Activated T-helper 17 cell treated with anti-CD3 and anti-CD28 coated beads, Interleukin-2, amount 50 U/mL, for 72 hours (primary cell): ENCODE data around the gene ADGRL1. TPM values are rescaled to one million over a fixed set of nuclear protein-coding genes. Genes with fewer than 3 reads are reported as not detected.
"Not testable (repeated sequence)": the region's sequence is repeated elsewhere in the genome, so short reads cannot be mapped to it uniquely, and the experiment has no call there.

ENCODE experiments used
- ATAC-seq: fragments of 150-1000 bp; cut with Tn5 transposase; replicated peaks from 2 replicates; pipeline ENCODE4 v1.10.0; 2021; ENCODE audit warnings: mild to moderate bottlenecking, moderate library complexity
- H3K27ac Mint-ChIP-seq: one replicate; pipeline ENCODE4 v1.8.0; 2022; ENCODE audit warnings: mixed read lengths
- H3K27me3 Mint-ChIP-seq: one replicate; pipeline ENCODE4 v1.8.0; 2022; ENCODE audit warnings: mixed read lengths
- H3K36me3 Mint-ChIP-seq: one replicate; pipeline ENCODE4 v1.8.0; 2022; ENCODE audit warnings: low read depth, mild to moderate bottlenecking, mixed read lengths
- H3K4me1 Mint-ChIP-seq: one replicate; pipeline ENCODE4 v1.8.0; 2022; ENCODE audit warnings: mixed read lengths
- H3K4me3 Mint-ChIP-seq: one replicate; pipeline ENCODE4 v1.8.0; 2022; ENCODE audit warnings: mild to moderate bottlenecking, mixed read lengths
- H3K9me3 Mint-ChIP-seq: one replicate; pipeline ENCODE4 v1.8.0; 2022; ENCODE audit warnings: mixed read lengths
- total RNA-seq, 2 donors: library from RNA; stranded (reverse); gene quantifications; one replicate each; pipeline ENCODE4 v1.2.3, GENCODE V29; 2022

ADGRL1 gene
- total RNA-seq, 2 donors from 2014 or later, result 3.9 to 8.4 TPM

DNA sequence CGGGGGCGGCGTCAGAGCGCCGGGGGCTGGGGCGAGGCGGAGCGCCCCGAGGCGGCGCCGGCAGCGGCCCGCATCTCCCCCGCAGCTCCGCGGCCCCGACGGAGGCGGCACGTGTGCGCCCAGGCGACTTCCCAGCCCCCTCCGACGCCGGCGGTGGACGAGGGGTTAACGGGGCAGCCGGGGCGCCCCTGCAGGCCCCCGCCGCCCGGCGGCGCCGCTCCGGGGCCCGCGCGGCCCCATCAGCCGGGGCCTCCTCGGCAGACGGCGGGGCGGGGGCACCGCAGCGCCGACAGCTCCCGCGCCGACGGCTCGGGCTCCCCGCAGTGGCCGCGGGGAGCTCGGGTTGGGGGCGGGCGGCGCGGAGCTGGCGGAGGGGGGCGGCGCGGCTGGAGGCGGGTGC lies 339 bp upstream of the ADGRL1 start:
- not testable (repeated sequence) for H3K27ac Mint-ChIP-seq, H3K27me3 Mint-ChIP-seq, H3K9me3 Mint-ChIP-seq, H3K36me3 Mint-ChIP-seq, H3K4me1 Mint-ChIP-seq
- H3K4me3 Mint-ChIP-seq, result peak overlapping the region; percentile 37
- peak; percentile 20 for ATAC-seq

DNA sequence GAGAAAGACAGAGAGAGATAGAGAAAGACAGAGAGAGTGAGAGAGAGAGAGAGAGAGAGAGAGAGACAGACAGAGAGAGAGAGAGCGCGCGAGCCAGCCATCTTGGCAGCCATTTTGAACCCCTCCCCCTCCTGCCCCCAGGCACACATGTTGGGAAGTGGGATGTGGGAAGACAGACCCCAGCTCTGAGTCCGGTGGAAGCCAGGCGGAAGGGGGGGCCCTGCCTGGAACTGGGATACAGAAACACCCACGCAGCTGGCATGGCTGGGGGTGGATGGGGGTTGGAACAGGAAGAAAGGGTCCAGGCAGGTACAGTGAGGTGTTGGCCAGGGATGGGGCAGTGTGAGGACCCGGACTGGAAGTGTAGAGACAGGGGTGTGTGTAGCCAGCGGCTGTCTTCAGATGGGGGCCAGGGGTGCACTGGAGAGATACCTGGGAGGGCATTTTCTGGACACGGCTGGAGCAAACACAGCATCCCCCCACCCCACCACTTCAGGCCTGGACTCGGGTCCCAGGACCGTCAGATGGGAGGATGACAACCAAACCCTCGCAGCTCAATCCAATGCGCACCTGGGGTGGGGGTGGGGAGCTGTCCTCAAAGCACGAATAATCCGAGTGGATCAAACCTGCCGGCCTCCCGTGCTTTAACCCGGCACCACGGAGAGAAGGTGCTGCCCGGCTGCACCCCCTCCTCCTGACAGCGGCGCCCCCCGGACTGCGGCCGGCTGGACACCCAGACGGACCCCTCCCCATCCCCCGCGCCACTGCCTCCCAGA lies 1.1 kb downstream of the ADGRL1 start:
- peak overlapping the region; percentile 84 for H3K4me3 Mint-ChIP-seq

DNA sequence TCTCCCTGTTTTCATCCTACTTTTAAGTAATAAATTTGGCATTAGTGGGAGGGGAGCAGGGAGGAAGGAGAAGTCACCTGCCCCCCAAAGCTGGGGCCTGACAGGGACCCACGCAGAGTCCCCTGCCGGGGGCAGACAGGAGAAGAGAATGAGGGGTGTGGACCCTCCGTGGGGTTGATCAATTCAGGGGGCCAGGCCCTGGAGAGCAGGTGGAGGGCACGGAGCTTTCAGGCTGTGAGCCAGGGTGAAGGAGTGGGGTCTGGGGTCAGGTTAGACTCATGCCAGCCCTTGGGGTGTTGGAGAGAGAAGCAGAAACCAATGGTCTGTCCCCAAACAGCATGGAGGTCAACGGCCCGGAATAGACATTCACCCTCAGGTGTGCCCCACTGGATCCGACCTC lies 1.8 kb downstream of the ADGRL1 start:
- not testable (repeated sequence) for H3K36me3 Mint-ChIP-seq, H3K27me3 Mint-ChIP-seq, ATAC-seq, H3K4me1 Mint-ChIP-seq, H3K9me3 Mint-ChIP-seq
- H3K4me3 Mint-ChIP-seq, result peak overlapping the region; percentile 84
- peak overlapping the region; percentile 87 for H3K27ac Mint-ChIP-seq

More for the DNA sequence above, 1.1 kb downstream of the ADGRL1 start:
- ATAC-seq, H3K27me3 Mint-ChIP-seq, H3K9me3 Mint-ChIP-seq, H3K36me3 Mint-ChIP-seq, H3K4me1 Mint-ChIP-seq: not testable (repeated sequence)
- peak overlapping the region; percentile 87 for H3K27ac Mint-ChIP-seq

DNA sequence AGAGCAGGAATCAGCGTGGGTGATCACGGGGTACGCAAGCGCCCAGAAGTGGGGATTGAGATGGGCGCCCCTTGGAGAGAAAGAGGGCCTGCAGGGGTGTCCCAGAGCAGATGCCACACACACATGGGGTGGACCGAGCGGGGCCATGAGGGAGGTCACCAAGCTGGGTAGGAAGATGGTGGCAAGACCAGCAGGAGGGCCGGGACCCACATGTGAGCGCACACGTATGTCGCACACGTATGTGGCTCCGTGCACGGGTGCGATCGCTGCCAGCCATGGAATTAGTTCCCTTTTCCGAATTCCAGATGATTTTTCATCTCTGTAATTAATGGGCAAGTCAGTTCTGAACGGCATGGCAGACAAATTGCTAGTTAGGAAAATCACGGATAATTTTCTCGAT lies 2.2 kb downstream of the ADGRL1 start:
- H3K27me3 Mint-ChIP-seq, ATAC-seq, H3K9me3 Mint-ChIP-seq, H3K36me3 Mint-ChIP-seq, H3K4me1 Mint-ChIP-seq: not testable (repeated sequence)
- peak overlapping the region; percentile 84 for H3K4me3 Mint-ChIP-seq
- peak overlapping the region; percentile 87 for H3K27ac Mint-ChIP-seq

DNA sequence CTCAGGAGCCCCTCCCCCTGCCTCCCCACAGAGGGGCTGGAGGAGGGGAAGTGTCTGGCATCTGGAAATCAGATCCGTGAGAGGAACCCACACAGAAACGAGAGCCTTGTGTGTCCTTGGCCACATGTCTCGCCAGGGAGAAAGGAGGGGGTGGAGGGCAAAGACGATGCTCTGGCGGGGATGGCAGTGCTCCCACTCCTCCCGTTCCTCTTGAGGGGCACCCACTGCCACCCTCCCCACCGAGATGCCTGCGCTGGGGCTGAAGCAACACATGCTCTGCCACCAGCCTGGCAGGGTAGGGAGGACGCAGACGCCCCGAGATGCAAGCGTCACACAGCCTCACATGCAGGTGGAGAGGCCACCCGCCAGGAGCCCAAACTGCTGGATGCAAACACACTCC lies 2.8 kb downstream of the ADGRL1 start:
- ATAC-seq, result no peak
- Mint-ChIP-seq H3K27ac (no peak overlapping the region), H3K4me3 (peak overlapping the region; percentile 84), H3K9me3 (no peaks in the 10 kb centered on the region), H3K27me3 (peaks cover 4% of the 10 kb centered on the region), H3K4me1 (peaks cover 10% of the 10 kb centered on the region), H3K36me3 (no peaks in the 10 kb centered on the region)

DNA sequence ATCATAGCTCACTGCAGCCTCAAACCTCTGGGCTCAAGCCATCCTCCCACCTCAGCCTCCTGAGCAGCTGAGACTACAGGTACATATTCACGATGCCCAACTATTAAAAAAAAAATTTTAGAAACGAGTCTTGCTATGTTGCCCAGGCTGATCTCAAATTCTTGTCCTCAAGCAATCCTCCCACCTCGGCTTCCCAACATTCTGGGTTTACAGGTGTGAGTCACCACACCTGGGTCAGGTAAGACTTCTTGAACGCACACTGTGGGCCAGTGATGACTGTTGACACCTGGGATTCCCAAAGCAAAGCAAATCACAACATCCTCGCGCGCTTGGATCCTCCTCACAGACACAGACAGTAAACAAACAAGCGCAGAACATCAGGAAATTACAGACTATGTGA lies 4.5 kb downstream of the ADGRL1 start:
- not testable (repeated sequence) for H3K9me3 Mint-ChIP-seq, H3K27ac Mint-ChIP-seq, ATAC-seq, H3K4me3 Mint-ChIP-seq, H3K27me3 Mint-ChIP-seq, H3K36me3 Mint-ChIP-seq
- peaks cover 17% of the 10 kb centered on the region for H3K4me1 Mint-ChIP-seq

DNA sequence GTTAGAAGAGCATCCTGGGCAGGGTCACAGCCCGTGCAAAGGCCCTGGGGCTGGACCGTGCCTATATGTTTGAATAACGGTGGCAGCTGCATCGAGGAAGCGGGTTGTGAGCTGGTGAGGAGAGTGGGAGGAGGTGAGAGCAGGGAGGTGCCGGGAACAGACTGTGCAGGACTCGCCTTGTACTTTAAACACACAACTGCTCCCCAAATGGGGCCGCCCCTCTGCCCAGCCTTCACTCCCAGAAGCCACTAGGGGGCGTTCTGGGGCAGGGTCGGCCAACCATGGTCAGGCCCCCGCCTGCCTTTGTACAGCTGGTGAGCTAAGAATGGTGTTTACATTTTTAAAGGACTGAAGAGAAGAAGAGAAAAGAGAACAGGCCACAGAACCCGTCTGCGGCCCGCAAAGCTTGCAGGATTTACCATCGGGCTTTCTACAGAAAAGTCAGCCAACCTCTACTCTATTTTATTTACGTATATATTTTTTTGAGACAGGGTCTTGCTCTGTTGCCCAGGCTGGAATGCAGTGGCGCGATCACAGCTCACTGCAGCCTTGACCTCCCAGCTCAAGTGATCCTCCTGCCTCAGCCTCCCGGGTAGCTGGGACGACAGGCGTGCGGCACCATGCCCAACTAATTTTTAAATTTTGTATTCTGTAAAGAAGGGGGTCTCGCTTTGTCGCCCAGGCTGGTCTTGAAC lies 5.7 kb downstream of the ADGRL1 start:
- not testable (repeated sequence) for H3K27me3 Mint-ChIP-seq

DNA sequence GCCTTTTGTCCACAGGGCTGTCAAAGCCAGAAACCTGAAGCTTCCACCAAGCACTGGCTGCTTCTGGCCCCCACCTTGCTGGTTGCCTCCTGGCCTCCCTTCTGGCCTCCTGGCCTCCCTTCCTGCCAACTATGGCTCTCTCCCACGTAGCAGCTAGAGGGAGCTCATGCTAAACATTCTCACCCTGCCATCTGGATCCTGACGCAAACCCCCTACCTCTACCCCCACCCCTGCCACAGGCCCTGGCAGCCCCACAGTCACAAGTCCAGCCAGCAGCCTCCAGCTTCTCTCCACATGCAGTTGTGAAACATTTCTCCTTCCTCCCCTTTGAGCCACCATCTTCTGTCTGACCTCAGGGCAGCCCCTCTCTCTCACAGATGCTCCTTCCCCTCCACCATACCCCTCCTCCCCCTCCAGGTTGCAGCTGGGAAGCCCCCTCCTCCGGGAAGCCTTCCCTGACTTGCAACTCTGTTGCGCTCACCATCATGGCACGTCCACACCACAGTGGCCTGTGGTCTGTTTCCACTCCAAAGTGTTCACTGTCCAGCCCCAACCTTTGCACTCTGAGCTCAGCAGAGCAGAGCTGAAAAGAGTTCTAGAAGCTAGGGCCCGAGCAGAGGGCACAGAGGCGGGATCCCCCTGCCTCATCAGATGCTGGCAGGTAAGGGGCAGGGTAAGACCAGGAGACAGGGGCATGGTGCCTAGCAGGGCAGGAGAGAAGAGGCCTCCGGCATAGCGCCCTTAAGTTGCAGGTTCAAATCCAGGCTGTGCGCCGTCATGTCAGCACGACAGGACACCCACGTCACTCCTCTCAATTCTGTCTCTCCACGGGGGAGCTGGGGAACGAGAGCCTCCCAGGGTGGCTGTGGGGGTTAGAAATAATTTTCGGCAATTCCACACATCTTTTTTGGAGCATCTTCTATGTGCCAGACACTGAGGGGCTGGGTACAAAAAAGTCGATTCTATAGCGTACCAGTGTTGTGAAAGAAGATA lies 7.3 kb downstream of the ADGRL1 start:
- Mint-ChIP-seq H3K27ac (no peak overlapping the region), H3K4me3 (no peak overlapping the region), H3K9me3 (no peaks in the 10 kb centered on the region), H3K36me3 (no peaks in the 10 kb centered on the region), H3K4me1 (peaks cover 17% of the 10 kb centered on the region), H3K27me3 (no peaks in the 10 kb centered on the region)
- no peak for ATAC-seq

More for the DNA sequence above, 5.7 kb downstream of the ADGRL1 start:
- not testable (repeated sequence) for H3K36me3 Mint-ChIP-seq, H3K27ac Mint-ChIP-seq, H3K4me3 Mint-ChIP-seq, H3K9me3 Mint-ChIP-seq
- peak; percentile 75 for ATAC-seq
- peaks cover 23% of the 10 kb centered on the region for H3K4me1 Mint-ChIP-seq

DNA sequence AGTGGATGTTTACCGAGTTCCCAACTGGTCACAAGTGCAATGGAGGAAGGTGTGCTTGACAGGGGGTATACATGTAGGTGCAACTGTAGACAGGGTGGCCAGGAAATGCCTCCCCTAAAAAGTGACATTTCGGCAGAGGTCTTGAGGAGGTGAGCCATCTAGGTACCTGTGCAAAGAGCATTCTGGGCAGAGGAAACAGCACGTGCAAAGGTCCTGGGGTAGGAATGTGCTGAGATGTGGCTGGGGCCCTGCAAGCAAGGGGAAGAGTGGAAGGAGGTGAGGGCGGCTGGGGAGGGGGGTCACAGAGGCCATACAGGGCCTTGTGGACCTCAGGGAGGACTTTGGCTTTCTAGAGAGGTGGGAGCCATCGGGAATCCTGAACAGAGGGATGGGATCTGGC lies 8.1 kb downstream of the ADGRL1 start:
- peaks cover 17% of the 10 kb centered on the region for H3K4me1 Mint-ChIP-seq
- no peak overlapping the region for H3K4me3 Mint-ChIP-seq
- no peak overlapping the region for H3K27ac Mint-ChIP-seq
- no peaks in the 10 kb centered on the region for H3K27me3 Mint-ChIP-seq
- ATAC-seq, result no peak
- H3K9me3 Mint-ChIP-seq, result no peaks in the 10 kb centered on the region
- no peaks in the 10 kb centered on the region for H3K36me3 Mint-ChIP-seq

DNA sequence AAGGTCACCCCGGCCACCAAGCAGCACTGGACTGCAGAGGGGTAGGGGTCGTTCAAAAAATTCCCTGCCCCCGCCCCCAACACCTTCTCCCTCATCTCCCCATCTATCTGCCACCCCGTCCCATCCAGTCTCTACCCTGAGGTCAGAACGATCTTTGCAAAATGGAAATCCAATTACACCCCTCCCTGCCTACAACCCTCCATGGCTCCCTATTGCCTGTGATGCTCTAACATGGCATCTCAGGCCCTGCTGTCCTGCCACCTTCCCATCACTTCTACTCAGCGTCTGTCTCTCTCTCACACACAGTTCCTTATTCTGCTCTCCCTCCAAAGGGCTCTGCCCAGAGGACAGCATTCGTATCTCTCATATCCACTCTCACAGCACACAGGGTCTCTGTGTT lies 8.7 kb downstream of the ADGRL1 start:
- not testable (repeated sequence) for ATAC-seq, H3K9me3 Mint-ChIP-seq, H3K27ac Mint-ChIP-seq, H3K36me3 Mint-ChIP-seq, H3K27me3 Mint-ChIP-seq, H3K4me3 Mint-ChIP-seq
- H3K4me1 Mint-ChIP-seq, result peaks cover 17% of the 10 kb centered on the region

DNA sequence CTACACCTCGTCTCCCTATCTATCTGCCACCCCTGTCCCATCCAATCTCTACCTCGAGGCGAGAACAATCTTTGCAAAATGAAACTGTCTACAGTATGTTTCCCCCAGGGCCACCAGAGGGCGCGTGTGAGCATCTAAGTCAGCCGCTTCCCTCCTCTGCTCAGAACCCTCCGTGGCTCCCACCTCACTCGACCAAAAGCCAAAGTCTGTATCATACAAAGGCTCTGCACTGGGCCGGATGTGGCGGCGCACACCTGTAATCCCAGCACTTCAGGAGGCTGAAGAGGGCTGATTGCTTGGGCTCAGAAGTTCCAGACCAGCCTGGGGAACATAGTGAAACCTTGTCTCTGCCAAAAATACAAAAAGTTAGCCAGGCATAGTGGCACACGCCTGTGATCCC lies 9.9 kb downstream of the ADGRL1 start:
- not testable (repeated sequence) for H3K9me3 Mint-ChIP-seq, H3K27me3 Mint-ChIP-seq, H3K36me3 Mint-ChIP-seq
- Mint-ChIP-seq H3K4me3 (peak overlapping the region; percentile 72), H3K27ac (peak overlapping the region; percentile 85), H3K4me1 (peaks cover 19% of the 10 kb centered on the region)
- ATAC-seq, result peak; percentile 92

DNA sequence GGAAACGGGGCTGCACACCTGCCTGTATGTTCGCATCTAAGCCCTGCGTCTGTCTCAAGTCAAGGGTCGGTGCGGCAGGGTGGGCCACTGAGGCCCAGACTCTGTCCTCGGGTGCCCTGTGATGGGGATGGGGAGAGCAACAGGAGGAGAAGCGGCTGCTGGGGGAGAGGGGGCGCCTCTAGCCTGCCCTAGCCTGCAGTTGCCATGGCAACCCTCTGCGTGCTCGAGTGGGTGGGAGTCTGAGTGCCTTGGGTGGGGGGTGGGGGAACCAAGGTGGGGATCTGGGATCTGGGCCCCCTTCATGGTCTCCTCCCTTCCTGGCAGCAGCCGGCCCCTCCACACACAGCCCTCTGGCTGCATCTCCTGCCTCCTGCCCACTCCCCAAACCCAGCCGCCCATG lies 10.8 kb downstream of the ADGRL1 start:
- not testable (repeated sequence) for ATAC-seq, H3K27ac Mint-ChIP-seq, H3K36me3 Mint-ChIP-seq, H3K4me3 Mint-ChIP-seq, H3K9me3 Mint-ChIP-seq, H3K27me3 Mint-ChIP-seq
- H3K4me1 Mint-ChIP-seq, result peaks cover 20% of the 10 kb centered on the region

DNA sequence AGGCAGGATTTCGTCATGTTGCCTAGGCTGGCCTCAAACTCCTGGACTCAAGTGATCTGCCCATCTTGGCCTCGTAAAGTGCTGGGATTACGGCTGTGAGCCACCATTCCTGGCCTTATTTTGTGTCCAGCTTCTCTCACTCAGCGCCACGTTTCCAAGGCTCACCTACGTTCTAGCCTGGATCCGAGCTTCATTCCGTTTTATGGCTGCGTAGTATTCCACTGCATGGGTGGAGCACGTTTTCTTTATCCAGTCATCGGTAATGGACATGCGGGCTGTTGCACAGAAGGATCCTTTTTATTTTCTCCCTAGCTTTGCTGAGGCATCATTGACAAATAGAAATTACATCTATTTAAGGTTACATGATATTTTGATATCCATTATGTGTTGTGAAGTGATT lies 16.6 kb downstream of the ADGRL1 start:
- Mint-ChIP-seq H3K4me1 (peaks cover 8% of the 10 kb centered on the region), H3K9me3 (no peaks in the 10 kb centered on the region), H3K27me3 (no peaks in the 10 kb centered on the region), H3K36me3 (no peaks in the 10 kb centered on the region), H3K4me3 (no peak overlapping the region), H3K27ac (no peak overlapping the region)
- ATAC-seq, result no peak

DNA sequence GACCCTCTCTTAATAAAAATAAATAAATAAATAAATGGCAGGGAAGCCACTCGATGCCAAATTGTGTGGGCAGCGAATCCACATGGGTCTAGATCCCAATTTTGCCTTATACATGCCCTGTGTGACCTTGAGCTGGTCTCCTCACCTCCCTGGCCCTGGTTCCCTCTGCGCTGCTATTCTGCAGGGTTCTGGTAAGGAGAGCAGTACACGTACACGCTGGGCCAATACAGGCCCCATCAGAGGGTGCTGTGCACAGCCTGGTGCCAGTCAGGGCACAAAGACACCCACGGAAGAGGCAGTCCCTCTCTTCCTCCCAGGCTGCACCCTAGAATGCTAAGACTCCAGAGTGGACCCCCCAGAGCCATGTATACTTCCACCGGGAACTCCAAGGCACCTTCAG lies 17.9 kb downstream of the ADGRL1 start:
- H3K9me3 Mint-ChIP-seq, H3K27me3 Mint-ChIP-seq, ATAC-seq, H3K27ac Mint-ChIP-seq, H3K4me3 Mint-ChIP-seq, H3K36me3 Mint-ChIP-seq, H3K4me1 Mint-ChIP-seq: not testable (repeated sequence)
